Transverse colon (tissue), 4 donors: Measurements from ENCODE around the gene PRPSAP2.

Experiments used
- CTCF ChIP-seq, 5 experiments: fragments of 200-600 bp in 3 of 5; fragments of 450-650 bp in 2 of 5; sonication (generic) in 3 of 5; IDR thresholded peaks; 1 replicate in 2 of 5; 2 replicates in 3 of 5; pipeline ENCODE4 v1.5.1; 2016 to 2017; ENCODE audit warnings: antibody characterized with exemption in 5 of 5, inconsistent platforms in 3 of 5, mild to moderate bottlenecking in 2 of 5, moderate library complexity in 1 of 5
- POLR2A ChIP-seq: fragments of 450-650 bp; IDR thresholded peaks from one replicate; pipeline ENCODE4 v1.6.1; 2016; ENCODE audit warnings: antibody characterized with exemption, mild to moderate bottlenecking, moderate library complexity
- POLR2AphosphoS5 ChIP-seq, 3 donors: sonication (generic); formaldehyde crosslinking; IDR thresholded peaks; one replicate each; pipeline ENCODE4 v1.6.1; 2016; ENCODE audit warnings: antibody characterized with exemption in 3 of 3

GRCh38 chr17:18954321-18954720 lies 96.4 kb downstream of the PRPSAP2 start:
- TF ChIP-seq POLR2A (no peak), CTCF (IDR thresholded peaks at IDR 0.05) (no peak), POLR2AphosphoS5 (IDR thresholded peaks at IDR 0.05) (no peak)
